Left ventricle myocardium inferior (tissue), 1 donor: ENCODE measurements around the gene KCNMA1. TPM values are rescaled to one million over a fixed set of nuclear protein-coding genes. Genes with fewer than 3 reads are reported as not detected.

Experiments used
- DNase-seq: peaks from one replicate; pipeline ENCODE4 v3.0.0-alpha.2; 2020
- H3K27ac ChIP-seq: fragments of 200-600 bp; replicated peaks from 2 replicates; pipeline ENCODE4 v1.8.0; 2021
- H3K27me3 ChIP-seq: fragments of 200-600 bp; 2 replicates; pipeline ENCODE4 v1.8.0; 2021; ENCODE audit warnings: low read depth
- H3K36me3 ChIP-seq: fragments of 200-600 bp; 2 replicates; pipeline ENCODE4 v1.8.0; 2021
- H3K4me1 ChIP-seq: fragments of 200-600 bp; 2 replicates; pipeline ENCODE4 v1.8.0; 2021
- H3K4me3 ChIP-seq: fragments of 200-600 bp; 2 replicates; pipeline ENCODE4 v1.8.0; 2021; ENCODE audit warnings: mild to moderate bottlenecking, moderate library complexity
- H3K9me3 ChIP-seq: fragments of 200-600 bp; replicated peaks from 2 replicates; pipeline ENCODE4 v1.8.0; 2021
- intact Hi-C: fragments of 100-400 bp; cut with micrococcal nuclease; formaldehyde crosslinking; loops from one replicate; pipeline ENCODE4 v1.11.0; 2022
- total RNA-seq: library from RNA; stranded (reverse); fragmentation: NEBNext Ultra II Directional; extraction: Animal tissue kit (Norgen Biotek cat#: 25700); gene quantifications from one replicate; pipeline ENCODE4 v1.2.1, GENCODE V29; 2021
- TF ChIP-seq, protein P1 (sequence below): fragments of 200-600 bp; IDR thresholded peaks from 2 replicates; pipeline ENCODE4 v1.8.0; 2021; ENCODE audit warnings: antibody characterized with exemption, mild to moderate bottlenecking, borderline replicate concordance
- donor health status: DM: no; HTN: yes; CAD: no; lungs with severe emphysema.

Gene KCNMA1
- total RNA-seq, 1 donor from 2014 or later, result 1.8 TPM

DNA sequence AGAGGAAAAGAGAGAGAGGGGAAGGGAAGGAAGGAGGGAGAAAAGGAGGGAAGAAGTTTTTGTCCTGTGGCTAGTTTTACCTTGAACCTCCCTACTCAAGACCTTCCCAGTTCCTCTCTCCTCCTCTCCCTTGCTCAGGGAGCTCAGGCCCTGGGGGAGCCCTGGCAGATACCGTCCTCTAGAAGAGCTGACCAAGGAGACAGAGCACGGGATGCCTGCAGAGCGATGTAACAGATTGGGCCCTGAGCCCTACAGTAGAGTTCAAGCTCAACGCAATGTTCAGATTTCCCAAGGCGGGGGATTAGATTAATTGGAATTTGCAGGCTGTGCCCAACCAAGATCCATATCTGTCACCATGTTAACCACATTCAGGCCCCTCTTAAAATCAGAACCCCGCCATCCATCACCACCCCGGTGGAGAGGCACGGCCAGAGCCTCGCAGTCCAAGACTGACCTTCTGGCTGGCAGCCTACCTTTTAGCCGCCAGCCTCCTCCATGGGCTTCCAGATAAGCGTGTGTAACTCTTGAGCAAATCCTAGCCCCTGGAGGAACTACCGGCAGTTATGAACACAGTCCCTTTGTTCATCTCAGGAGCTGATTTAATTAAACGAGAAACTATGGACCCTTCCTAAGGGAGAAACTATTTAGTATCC lies 70.6 kb downstream of the KCNMA1 start:
- DNase-seq, result no peak
- H3K27me3 ChIP-seq, result peaks cover 59% of the 10 kb centered on the region
- H3K4me3 ChIP-seq, result no peak overlapping the region
- intact Hi-C loops, result no loop called here
- no peaks in the 10 kb centered on the region for H3K9me3 ChIP-seq
- no peaks in the 10 kb centered on the region for H3K4me1 ChIP-seq
- no peak overlapping the region for H3K27ac ChIP-seq
- H3K36me3 ChIP-seq, result no peaks in the 10 kb centered on the region
- TF ChIP-seq, protein P1, sequence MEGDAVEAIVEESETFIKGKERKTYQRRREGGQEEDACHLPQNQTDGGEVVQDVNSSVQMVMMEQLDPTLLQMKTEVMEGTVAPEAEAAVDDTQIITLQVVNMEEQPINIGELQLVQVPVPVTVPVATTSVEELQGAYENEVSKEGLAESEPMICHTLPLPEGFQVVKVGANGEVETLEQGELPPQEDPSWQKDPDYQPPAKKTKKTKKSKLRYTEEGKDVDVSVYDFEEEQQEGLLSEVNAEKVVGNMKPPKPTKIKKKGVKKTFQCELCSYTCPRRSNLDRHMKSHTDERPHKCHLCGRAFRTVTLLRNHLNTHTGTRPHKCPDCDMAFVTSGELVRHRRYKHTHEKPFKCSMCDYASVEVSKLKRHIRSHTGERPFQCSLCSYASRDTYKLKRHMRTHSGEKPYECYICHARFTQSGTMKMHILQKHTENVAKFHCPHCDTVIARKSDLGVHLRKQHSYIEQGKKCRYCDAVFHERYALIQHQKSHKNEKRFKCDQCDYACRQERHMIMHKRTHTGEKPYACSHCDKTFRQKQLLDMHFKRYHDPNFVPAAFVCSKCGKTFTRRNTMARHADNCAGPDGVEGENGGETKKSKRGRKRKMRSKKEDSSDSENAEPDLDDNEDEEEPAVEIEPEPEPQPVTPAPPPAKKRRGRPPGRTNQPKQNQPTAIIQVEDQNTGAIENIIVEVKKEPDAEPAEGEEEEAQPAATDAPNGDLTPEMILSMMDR, result no peak

DNA sequence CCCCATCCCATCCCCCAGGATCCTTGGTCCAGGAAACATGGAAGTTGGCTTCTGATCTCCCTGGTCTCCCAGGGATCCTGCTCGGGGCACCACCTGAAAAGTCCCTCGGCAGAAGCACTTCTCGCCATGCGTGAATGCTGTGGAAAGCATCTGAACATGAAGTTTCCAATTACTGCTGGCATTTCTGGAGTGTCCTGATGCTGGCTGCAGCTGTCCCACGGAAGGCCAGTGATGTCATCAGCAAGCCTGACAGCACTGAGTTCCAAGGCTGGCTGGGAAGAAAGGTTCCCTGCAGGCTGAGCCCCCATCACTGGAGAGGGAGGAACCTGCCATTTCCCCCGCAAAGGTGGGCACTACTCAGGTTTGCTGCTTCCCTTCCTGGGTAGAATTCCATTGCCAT lies 71.4 kb downstream of the KCNMA1 start:
- no peak overlapping the region for H3K27ac ChIP-seq
- TF ChIP-seq, protein P1, result no peak

GRCh38 chr10:77565590-77566023 lies 72.0 kb downstream of the KCNMA1 start:
- H3K27me3 ChIP-seq, result peaks cover 69% of the 10 kb centered on the region
- DNase-seq, result no peak
- intact Hi-C loops, result no loop called here
- no peak overlapping the region for H3K4me3 ChIP-seq
- no peak overlapping the region for H3K27ac ChIP-seq
- no peaks in the 10 kb centered on the region for H3K36me3 ChIP-seq
- H3K9me3 ChIP-seq, result no peaks in the 10 kb centered on the region
- H3K4me1 ChIP-seq, result no peaks in the 10 kb centered on the region
- TF ChIP-seq, protein P1, result no peak

More for the DNA sequence above, 71.4 kb downstream of the KCNMA1 start:
- DNase-seq, result no peak
- peaks cover 63% of the 10 kb centered on the region for H3K27me3 ChIP-seq
- no peaks in the 10 kb centered on the region for H3K36me3 ChIP-seq
- no peak overlapping the region for H3K4me3 ChIP-seq
- no peaks in the 10 kb centered on the region for H3K4me1 ChIP-seq
- no peaks in the 10 kb centered on the region for H3K9me3 ChIP-seq
- intact Hi-C loops, result no loop called here

GRCh38 chr10:77564731-77565589 lies 72.6 kb downstream of the KCNMA1 start:
- Histone ChIP-seq H3K4me3 (no peak overlapping the region), H3K27me3 (peaks cover 75% of the 10 kb centered on the region), H3K36me3 (no peaks in the 10 kb centered on the region), H3K9me3 (no peaks in the 10 kb centered on the region), H3K4me1 (no peaks in the 10 kb centered on the region), H3K27ac (no peak overlapping the region)
- DNase-seq, result no peak
- TF ChIP-seq, protein P1, result no peak
- intact Hi-C loops, result no loop called here

- Histone ChIP-seq H3K4me3 (no peak overlapping the region), H3K36me3 (no peaks in the 10 kb centered on the region), H3K9me3 (no peaks in the 10 kb centered on the region), H3K27ac (no peak overlapping the region), H3K4me1 (no peaks in the 10 kb centered on the region), H3K27me3 (peaks cover 82% of the 10 kb centered on the region)
- intact Hi-C loops, result no loop called here
- TF ChIP-seq, protein P1, result no peak
- DNase-seq, result no peak
Observed at GRCh38 chr10:77563638-77564270, 73.9 kb downstream of the KCNMA1 start.
